Activated CD4-positive, CD25-positive, alpha-beta regulatory T cell treated with anti-CD3 and anti-CD28 coated beads, Interleukin-2, amount 50 U/mL, for 72 hours (primary cell): ENCODE data around the gene PEX13.

ENCODE experiments used
- DNase-seq: peaks from one replicate; pipeline ENCODE4 v3.0.0; 2021

The PEX13 gene

GRCh38 chr2:61085883-61086282 lies 68.4 kb downstream of the PEX13 start:
- DNase-seq = no peak

- no peak for DNase-seq
These were observed 72.3 kb downstream of the PEX13 start for GRCh38 chr2:61089797-61090196.

- no peak for DNase-seq
These were observed 72.9 kb downstream of the PEX13 start for GRCh38 chr2:61090386-61090921.

DNA sequence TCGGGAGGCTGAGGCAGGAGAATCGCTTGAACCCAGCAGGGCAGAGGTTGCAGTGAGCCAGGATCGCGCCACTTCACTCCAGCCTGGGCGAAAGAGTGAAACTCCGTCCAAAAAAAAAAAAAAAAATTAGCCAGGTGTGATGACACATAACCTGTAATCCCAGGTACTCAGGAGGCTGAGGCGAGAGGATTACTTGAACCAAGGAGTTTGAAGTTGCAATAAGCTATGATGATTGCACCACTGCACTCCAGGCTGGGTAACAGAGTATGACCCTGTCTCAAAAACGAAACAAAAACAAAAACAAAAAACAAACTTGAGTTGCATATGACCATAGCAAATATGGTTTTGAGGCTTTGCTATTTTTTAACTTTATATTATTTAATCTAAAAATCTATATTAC lies 74.0 kb downstream of the PEX13 start:
- DNase-seq = no peak

DNA sequence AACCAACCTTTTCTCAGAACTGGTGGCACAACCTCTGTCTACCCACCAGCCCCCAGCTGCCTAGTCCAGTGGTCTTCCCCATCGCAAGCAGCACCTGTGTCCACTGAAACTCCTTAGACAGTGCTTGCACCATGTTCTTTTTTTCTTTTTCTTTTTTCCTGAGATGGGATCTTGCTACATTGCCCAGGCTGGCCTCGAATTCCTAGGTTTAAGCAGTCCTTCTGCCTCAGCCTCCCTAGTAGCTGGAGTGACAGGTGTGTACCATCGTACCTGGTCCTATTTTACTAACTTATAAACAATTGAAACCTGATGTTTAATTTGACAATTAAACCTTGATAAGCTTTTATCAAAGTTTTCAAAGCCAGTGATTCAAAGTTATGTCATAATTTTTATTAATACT lies 78.9 kb downstream of the PEX13 start:
- DNase-seq = no peak

DNA sequence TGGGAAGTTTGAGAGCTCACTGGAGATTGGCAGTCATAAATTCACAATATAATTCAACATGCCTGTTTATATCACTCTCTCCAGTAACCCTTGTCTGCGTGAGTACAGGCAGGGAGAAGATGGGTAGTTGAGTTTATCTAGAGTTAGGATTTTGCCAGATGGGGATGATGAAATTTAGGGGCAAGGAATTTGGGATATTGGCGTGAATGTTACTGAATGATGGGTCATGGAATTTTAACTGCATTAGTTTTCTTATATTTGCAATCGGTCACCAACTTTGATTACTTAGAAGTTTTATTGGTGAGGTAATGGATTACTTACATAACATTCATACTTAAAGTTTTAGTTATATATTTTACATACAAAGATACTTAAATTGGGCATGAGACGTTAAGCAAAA lies 83.3 kb downstream of the PEX13 start:
- DNase-seq = no peak
